ENCODE measurements around the gene MX1. TPM values are rescaled to one million over a fixed set of nuclear protein-coding genes. Genes with fewer than 3 reads are reported as not detected.

The MX1 gene
- total and polyA plus RNA-seq, 2 experiments from 2014 or later = 2.1 to 6.5 TPM

DNA sequence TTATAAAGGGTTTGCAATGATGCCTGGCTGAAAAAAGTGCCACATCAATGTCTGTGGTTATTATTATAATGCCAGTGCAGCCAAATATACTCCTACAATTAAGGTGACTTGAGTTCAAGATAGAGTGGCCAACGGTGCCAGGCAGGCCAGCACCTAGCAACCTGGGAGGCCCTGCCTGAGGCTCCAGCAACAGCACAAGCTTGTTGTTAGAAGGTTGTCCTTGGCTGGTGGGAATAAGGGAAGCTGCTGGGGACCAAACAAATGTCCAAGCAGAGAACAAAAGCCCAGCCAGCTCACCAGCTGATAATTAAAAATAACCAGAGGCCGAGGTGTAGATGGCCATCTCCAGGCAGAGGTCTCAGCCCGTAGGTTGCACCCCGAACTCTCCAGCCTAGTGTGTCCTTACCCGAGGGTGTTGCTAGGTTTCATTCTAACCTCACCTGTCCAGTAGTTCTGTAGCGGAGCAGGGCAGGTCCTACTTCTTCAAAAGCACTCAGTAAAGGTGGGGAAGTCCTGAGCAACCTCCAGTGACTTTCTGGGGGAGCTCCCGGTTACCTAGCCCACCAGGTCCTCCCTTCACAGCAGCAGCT is 80.1 kb downstream of the MX1 start:
- H3K9me2 ChIP-seq (ENCODE audit: insufficient read depth) = no peaks in the 10 kb centered on the region
- peaks cover 44% of the 10 kb centered on the region for H3K27me3 ChIP-seq (ENCODE audit: insufficient read depth)
- H3K4me2 ChIP-seq = peak overlapping the region; percentile 95
- TF ChIP-seq, protein P1, sequence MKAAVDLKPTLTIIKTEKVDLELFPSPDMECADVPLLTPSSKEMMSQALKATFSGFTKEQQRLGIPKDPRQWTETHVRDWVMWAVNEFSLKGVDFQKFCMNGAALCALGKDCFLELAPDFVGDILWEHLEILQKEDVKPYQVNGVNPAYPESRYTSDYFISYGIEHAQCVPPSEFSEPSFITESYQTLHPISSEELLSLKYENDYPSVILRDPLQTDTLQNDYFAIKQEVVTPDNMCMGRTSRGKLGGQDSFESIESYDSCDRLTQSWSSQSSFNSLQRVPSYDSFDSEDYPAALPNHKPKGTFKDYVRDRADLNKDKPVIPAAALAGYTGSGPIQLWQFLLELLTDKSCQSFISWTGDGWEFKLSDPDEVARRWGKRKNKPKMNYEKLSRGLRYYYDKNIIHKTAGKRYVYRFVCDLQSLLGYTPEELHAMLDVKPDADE (IDR thresholded peaks at IDR 0.05) = no peak
- TF ChIP-seq EZH2 (IDR thresholded peaks at IDR 0.05; ENCODE audit: low read depth, unreplicated experiment) (no peak), EZH2phosphoT487 (IDR thresholded peaks at IDR 0.05; ENCODE audit: unreplicated experiment) (no peak), STAT1 (IDR thresholded peaks at IDR 0.05; ENCODE audit: unreplicated experiment) (no peak), NANOG (IDR thresholded peaks at IDR 0.05; ENCODE audit: borderline replicate concordance) (no peak), ZNF114 (CRISPR knock-in tag; IDR thresholded peaks at IDR 0.05) (no peak), POLR2AphosphoS5 (IDR thresholded peaks at IDR 0.05; ENCODE audit: low read depth) (no peak), ZNF331 (CRISPR knock-in tag; IDR thresholded peaks at IDR 0.05; ENCODE audit: low read depth) (no peak), CREB1 (CRISPR knock-in tag; IDR thresholded peaks at IDR 0.05; ENCODE audit: low read depth) (no peak), JUNB (IDR thresholded peaks at IDR 0.05; ENCODE audit: unreplicated experiment) (no peak)
- TF ChIP-seq, protein P2, sequence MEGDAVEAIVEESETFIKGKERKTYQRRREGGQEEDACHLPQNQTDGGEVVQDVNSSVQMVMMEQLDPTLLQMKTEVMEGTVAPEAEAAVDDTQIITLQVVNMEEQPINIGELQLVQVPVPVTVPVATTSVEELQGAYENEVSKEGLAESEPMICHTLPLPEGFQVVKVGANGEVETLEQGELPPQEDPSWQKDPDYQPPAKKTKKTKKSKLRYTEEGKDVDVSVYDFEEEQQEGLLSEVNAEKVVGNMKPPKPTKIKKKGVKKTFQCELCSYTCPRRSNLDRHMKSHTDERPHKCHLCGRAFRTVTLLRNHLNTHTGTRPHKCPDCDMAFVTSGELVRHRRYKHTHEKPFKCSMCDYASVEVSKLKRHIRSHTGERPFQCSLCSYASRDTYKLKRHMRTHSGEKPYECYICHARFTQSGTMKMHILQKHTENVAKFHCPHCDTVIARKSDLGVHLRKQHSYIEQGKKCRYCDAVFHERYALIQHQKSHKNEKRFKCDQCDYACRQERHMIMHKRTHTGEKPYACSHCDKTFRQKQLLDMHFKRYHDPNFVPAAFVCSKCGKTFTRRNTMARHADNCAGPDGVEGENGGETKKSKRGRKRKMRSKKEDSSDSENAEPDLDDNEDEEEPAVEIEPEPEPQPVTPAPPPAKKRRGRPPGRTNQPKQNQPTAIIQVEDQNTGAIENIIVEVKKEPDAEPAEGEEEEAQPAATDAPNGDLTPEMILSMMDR (conservative IDR thresholded peaks at IDR 0.05; ENCODE audit: low read depth in 2 of 2) = no peak
- TF ChIP-seq, protein P3, sequence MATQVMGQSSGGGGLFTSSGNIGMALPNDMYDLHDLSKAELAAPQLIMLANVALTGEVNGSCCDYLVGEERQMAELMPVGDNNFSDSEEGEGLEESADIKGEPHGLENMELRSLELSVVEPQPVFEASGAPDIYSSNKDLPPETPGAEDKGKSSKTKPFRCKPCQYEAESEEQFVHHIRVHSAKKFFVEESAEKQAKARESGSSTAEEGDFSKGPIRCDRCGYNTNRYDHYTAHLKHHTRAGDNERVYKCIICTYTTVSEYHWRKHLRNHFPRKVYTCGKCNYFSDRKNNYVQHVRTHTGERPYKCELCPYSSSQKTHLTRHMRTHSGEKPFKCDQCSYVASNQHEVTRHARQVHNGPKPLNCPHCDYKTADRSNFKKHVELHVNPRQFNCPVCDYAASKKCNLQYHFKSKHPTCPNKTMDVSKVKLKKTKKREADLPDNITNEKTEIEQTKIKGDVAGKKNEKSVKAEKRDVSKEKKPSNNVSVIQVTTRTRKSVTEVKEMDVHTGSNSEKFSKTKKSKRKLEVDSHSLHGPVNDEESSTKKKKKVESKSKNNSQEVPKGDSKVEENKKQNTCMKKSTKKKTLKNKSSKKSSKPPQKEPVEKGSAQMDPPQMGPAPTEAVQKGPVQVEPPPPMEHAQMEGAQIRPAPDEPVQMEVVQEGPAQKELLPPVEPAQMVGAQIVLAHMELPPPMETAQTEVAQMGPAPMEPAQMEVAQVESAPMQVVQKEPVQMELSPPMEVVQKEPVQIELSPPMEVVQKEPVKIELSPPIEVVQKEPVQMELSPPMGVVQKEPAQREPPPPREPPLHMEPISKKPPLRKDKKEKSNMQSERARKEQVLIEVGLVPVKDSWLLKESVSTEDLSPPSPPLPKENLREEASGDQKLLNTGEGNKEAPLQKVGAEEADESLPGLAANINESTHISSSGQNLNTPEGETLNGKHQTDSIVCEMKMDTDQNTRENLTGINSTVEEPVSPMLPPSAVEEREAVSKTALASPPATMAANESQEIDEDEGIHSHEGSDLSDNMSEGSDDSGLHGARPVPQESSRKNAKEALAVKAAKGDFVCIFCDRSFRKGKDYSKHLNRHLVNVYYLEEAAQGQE (IDR thresholded peaks at IDR 0.05; ENCODE audit: unreplicated experiment) = no peak
- TF ChIP-seq, protein P4, sequence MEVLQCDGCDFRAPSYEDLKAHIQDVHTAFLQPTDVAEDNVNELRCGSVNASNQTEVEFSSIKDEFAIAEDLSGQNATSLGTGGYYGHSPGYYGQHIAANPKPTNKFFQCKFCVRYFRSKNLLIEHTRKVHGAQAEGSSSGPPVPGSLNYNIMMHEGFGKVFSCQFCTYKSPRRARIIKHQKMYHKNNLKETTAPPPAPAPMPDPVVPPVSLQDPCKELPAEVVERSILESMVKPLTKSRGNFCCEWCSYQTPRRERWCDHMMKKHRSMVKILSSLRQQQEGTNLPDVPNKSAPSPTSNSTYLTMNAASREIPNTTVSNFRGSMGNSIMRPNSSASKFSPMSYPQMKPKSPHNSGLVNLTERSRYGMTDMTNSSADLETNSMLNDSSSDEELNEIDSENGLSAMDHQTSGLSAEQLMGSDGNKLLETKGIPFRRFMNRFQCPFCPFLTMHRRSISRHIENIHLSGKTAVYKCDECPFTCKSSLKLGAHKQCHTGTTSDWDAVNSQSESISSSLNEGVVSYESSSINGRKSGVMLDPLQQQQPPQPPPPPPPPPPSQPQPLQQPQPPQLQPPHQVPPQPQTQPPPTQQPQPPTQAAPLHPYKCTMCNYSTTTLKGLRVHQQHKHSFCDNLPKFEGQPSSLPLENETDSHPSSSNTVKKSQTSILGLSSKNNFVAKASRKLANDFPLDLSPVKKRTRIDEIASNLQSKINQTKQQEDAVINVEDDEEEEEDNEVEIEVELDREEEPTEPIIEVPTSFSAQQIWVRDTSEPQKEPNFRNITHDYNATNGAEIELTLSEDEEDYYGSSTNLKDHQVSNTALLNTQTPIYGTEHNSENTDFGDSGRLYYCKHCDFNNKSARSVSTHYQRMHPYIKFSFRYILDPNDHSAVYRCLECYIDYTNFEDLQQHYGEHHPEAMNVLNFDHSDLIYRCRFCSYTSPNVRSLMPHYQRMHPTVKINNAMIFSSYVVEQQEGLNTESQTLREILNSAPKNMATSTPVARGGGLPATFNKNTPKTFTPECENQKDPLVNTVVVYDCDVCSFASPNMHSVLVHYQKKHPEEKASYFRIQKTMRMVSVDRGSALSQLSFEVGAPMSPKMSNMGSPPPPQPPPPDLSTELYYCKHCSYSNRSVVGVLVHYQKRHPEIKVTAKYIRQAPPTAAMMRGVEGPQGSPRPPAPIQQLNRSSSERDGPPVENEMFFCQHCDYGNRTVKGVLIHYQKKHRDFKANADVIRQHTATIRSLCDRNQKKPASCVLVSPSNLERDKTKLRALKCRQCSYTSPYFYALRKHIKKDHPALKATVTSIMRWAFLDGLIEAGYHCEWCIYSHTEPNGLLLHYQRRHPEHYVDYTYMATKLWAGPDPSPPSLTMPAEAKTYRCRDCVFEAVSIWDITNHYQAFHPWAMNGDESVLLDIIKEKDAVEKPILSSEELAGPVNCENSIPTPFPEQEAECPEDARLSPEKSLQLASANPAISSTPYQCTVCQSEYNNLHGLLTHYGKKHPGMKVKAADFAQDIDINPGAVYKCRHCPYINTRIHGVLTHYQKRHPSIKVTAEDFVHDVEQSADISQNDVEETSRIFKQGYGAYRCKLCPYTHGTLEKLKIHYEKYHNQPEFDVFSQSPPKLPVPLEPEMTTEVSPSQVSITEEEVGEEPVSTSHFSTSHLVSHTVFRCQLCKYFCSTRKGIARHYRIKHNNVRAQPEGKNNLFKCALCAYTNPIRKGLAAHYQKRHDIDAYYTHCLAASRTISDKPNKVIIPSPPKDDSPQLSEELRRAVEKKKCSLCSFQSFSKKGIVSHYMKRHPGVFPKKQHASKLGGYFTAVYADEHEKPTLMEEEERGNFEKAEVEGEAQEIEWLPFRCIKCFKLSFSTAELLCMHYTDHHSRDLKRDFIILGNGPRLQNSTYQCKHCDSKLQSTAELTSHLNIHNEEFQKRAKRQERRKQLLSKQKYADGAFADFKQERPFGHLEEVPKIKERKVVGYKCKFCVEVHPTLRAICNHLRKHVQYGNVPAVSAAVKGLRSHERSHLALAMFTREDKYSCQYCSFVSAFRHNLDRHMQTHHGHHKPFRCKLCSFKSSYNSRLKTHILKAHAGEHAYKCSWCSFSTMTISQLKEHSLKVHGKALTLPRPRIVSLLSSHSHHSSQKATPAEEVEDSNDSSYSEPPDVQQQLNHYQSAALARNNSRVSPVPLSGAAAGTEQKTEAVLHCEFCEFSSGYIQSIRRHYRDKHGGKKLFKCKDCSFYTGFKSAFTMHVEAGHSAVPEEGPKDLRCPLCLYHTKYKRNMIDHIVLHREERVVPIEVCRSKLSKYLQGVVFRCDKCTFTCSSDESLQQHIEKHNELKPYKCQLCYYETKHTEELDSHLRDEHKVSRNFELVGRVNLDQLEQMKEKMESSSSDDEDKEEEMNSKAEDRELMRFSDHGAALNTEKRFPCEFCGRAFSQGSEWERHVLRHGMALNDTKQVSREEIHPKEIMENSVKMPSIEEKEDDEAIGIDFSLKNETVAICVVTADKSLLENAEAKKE (CRISPR knock-in tag; IDR thresholded peaks at IDR 0.05) = no peak
- H3K4me1 Mint-ChIP-seq = peaks cover 19% of the 10 kb centered on the region
- H3K79me2 ChIP-seq (replicated peaks; ENCODE audit: insufficient read depth) = peaks cover 3% of the 10 kb centered on the region; the same call in 1 of the 2 replicates
- no peak overlapping the region for H3K27ac ChIP-seq (ENCODE audit: low read depth)
- no peak for DNase-seq (ENCODE audit: low spot score)
- H3K27me3 Mint-ChIP-seq (ENCODE audit: insufficient read depth, low read depth, poor library complexity) = peaks cover 40% of the 10 kb centered on the region
- peak overlapping the region; percentile 83 for H3K4me3 ChIP-seq
- no peak for ATAC-seq
- no peaks in the 10 kb centered on the region for H3K36me3 ChIP-seq (ENCODE audit: insufficient read depth)
- peak overlapping the region; percentile 96 for H2AFZ ChIP-seq
- H3K9me3 Mint-ChIP-seq = no peaks in the 10 kb centered on the region
- H3K4me1 ChIP-seq (ENCODE audit: insufficient read depth) = peaks cover 16% of the 10 kb centered on the region
- no peaks in the 10 kb centered on the region for H3K36me3 Mint-ChIP-seq (ENCODE audit: low read depth)
- no peak overlapping the region for H3K27ac Mint-ChIP-seq
- 0 out of 2 replicates have a peak, but pooled peaks cover 4% of the 10 kb centered on the region for H3F3A ChIP-seq (replicated peaks; ENCODE audit: low read depth)
- peak overlapping the region; percentile 83 for H3K4me3 Mint-ChIP-seq
- peaks cover 3% of the 10 kb centered on the region; the same call in 1 of the 2 replicates for H4K20me1 ChIP-seq (replicated peaks; ENCODE audit: insufficient read depth)
